CD4-positive, alpha-beta T cell treated with Interferon gamma for 1 hour (primary cell): ENCODE results near the gene HCLS1.
"Not testable (repeated sequence)": the region's sequence is repeated elsewhere in the genome, so short reads cannot be mapped to it uniquely, and the experiment has no call there.

ENCODE experiments used
- DNase-seq: peaks from one replicate; pipeline ENCODE4 v3.0.0-alpha.2; 2020

Gene HCLS1

GRCh38 chr3:121660356-121661171, at the start of gene HCLS1:
Gene HCLS1, minus strand, starts transcription at chr3:121660903. Its CDS starts 2,556 bp downstream, at chr3:121658347.
- peak; percentile 78 for DNase-seq

GRCh38 chr3:121710347-121710746, 49.6 kb upstream of the HCLS1 start:
- DNase-seq, result no peak

GRCh38 chr3:121707531-121708273, 47.0 kb upstream of the HCLS1 start:
- DNase-seq, result no peak

GRCh38 chr3:121705541-121705940, 44.8 kb upstream of the HCLS1 start:
- no peak for DNase-seq

- DNase-seq, result no peak
Measured at GRCh38 chr3:121703973-121704372, 43.3 kb upstream of the HCLS1 start.

GRCh38 chr3:121698901-121699300, 38.2 kb upstream of the HCLS1 start:
- no peak for DNase-seq

GRCh38 chr3:121698476-121698875, 37.8 kb upstream of the HCLS1 start:
- no peak for DNase-seq

GRCh38 chr3:121696186-121696585, 35.5 kb upstream of the HCLS1 start:
- DNase-seq, result no peak

- no peak for DNase-seq
Measured at GRCh38 chr3:121692010-121692699, 31.5 kb upstream of the HCLS1 start.

GRCh38 chr3:121690777-121691405, 30.2 kb upstream of the HCLS1 start:
- DNase-seq, result no peak

- DNase-seq, result not testable (repeated sequence)
Measured at GRCh38 chr3:121688747-121689146, 28.0 kb upstream of the HCLS1 start.

GRCh38 chr3:121681792-121682191, 21.1 kb upstream of the HCLS1 start:
- no peak for DNase-seq

GRCh38 chr3:121677141-121677540, 16.4 kb upstream of the HCLS1 start:
- DNase-seq, result no peak

- no peak for DNase-seq
Measured at GRCh38 chr3:121670676-121671075, 10.0 kb upstream of the HCLS1 start.

GRCh38 chr3:121667333-121667732, 6.6 kb upstream of the HCLS1 start:
- DNase-seq, result no peak

GRCh38 chr3:121665488-121665887, 4.8 kb upstream of the HCLS1 start:
- no peak for DNase-seq

GRCh38 chr3:121663171-121663847, 2.6 kb upstream of the HCLS1 start:
- DNase-seq, result no peak

GRCh38 chr3:121662742-121663141, 2.0 kb upstream of the HCLS1 start:
- DNase-seq, result no peak

GRCh38 chr3:121661376-121661775, 673 bp upstream of the HCLS1 start:
- peak; percentile 4 for DNase-seq

- no peak for DNase-seq
Measured at GRCh38 chr3:121659586-121659985, 1.1 kb downstream of the HCLS1 start.

- DNase-seq, result no peak
Measured at GRCh38 chr3:121658716-121659435, 1.8 kb downstream of the HCLS1 start.
